Measurements from ENCODE around the gene CUX1.
"Not testable (repeated sequence)": the region's sequence is repeated elsewhere in the genome, so short reads cannot be mapped to it uniquely, and the experiment has no call there.

The CUX1 gene

DNA sequence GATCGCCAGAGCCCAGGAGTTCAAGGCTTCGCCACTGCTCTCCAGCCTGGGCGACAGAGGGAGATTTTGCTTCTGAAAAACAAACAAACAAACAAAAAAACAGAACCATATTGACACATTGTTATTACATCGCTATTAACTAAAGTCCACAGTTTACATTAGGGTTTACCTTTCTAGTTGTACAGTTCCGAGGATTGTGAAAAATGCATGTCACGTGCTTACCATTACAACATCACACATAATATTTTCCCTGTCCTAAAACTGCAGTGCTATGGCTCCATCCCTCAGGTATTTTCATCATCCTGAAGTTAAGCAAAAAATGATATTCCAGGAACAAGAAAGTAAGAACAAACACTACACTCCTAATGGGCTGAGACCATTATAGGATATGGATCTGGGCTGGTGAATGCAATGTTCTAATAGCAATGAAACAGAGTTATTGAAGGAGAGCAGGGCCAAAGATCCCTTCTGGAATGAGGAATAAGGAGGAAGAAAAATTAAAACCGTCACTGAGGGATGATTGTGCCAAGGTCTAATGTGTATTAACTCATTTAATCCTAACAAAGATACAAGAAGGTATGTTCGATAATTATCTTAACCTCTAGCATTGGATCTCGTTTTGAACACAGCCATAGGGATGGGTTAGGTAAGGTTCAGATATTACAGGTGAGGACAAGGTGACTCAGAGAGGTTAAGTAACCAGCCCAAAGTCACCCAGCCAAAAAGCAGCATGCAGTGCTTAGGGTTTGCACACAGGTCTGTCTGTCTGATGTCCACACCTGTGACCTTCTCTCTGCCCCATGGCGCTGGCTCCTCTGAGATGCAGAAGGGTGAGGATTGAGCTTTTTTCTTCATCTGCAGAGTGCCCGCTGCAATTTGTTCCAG, 14.0 kb upstream of the CUX1 start:
- DNase-seq, result no peak

DNA sequence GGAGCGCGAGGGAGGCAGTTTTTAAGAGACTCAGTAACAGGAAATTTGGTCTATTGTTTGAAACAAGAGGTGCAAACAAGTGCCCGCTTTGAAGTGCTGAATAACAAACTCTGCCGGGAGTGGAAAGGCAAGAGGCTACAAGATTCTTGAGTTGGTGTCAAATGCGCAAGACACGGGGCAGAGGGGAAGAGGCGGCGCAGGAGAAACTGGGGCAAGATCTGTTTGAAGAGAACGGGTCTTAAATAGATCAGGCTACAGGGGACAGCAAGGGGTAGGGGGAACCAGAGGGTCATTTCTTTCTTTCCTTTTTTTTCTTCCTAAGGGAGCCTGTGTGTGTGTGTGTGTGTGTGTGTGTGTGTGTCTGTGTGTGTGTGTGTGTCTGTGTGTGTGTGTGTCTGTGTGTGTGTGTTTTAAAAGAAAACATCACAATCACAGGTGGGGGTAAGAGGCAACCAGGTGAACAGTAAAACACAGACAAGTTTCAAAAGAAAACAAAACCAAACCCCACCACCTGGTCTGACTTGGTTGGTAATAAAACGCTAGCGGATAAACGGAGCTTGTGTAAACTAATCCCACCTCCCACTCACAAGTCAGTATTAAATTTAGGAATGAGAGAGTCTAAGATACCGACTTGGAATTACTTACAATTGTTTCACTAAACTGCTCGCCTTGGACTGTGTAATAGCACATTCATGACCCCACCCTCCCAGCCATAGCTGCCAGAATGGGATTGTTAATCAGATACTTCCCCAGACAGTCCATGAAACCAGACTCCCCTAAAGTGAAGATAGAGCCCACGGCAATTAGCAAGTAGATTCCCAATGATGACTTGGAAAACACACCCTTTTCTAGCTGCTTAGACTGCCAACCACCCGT, 13.1 kb upstream of the CUX1 start:
- no peak for DNase-seq

DNA sequence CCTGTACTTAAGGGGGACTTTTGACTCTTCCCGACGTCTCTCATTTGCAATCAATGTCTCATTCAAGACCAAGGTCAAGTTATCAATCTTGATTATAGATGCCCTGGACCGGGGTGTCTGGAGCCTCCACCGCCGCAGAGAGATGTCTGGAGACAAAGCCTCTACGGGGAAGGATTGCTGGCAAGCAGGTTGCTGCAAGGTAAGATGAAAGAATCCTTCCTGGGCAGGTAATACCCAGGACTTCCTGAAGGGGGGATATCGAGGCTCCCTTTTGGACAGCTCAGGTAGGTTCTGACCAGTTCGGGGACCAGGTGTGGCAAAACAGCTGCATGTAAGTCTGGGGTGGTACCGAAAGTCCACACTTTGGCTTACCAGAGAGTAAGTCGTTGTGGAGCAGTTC, 12.5 kb upstream of the CUX1 start:
- no peak for DNase-seq

DNA sequence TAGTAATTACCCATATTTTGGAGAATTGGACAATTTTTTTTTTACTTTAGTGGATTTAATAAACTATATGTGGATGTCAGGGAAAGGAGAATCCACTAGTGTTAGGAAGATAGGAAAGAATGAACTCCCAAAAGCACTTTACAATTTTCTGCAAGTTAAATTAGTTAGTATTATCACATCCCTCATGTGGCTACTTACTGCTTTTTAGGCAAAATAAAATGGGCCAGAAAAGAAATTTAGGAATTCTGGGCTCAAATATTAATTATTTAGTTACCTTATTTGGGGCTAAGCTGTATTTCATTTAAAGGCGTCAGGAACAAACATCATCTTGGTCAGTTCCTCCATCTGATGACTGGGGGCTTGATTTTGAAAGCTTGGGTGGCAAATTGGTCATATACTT, 4.8 kb upstream of the CUX1 start:
- DNase-seq, result no peak

DNA sequence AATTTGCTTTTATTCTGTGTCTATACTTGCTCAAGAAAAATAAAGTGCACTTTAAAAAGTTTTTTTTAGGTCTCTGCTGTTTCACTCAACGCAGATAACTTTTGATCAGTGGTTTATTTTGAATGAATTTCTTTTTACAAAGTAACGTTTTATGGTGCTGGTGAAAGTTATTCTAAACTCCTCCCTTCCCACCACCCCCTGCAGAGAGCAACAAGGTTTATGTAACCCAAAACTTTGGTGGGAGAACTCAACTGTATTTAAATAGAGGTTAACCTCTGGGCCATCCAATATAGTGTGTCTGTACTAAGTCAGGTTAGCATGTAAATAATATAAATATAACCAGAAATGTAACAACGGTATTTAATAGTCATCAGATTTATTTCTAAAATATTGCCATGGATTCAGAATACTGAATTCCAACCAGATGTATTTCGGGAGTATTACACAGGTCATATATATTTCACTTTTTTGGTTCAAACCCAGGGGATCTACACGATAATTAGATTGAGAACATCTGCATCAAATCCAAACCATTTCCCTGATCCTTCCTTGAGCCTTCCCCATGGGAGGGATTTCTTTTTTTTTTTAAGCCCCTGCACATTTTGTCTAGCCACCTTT, 3.9 kb upstream of the CUX1 start:
- no peak for DNase-seq

DNA sequence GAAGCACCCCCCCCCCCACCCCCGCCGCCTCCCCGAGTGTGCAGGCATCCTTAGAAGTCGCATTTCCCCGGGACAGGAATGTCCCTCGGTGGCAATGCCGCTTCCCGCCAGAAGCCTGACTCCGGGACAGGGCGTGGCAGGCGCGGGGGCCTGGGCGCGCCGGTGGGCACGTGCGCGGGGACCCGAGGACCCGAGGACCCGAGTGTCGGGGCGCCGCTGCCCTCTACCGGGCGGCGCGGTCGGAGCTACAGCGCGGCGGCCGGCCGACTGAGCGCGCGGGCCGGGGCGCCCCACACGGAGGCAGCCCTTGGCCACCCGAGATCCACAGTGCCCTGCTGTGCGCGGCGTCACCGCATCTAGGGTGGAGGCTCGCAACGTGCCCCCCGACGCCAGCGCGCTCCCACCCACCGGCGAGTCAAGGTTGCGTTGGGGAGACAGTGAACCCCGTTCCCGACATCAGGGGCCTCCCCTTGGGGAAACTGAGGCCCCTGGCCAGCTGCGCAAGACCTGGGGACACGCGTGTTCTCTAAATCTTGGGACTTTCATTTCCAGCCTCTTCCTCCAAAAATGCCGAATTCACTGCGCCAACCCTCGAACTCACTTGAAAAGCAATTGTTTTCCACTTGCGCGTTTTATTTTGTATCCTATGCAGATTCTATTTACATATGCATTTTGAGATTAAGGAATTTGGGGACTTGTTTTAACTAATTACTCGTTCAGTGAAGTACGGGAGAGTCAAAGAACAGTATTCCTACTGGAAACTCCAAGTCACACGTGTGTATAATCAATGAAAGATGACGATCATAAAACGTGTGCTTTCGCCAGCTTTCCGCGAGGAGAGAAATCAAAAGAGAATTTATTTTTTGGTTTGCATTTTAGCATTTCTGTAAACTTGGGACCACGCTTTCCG, 3.1 kb upstream of the CUX1 start:
- peak; percentile 29 for DNase-seq

DNA sequence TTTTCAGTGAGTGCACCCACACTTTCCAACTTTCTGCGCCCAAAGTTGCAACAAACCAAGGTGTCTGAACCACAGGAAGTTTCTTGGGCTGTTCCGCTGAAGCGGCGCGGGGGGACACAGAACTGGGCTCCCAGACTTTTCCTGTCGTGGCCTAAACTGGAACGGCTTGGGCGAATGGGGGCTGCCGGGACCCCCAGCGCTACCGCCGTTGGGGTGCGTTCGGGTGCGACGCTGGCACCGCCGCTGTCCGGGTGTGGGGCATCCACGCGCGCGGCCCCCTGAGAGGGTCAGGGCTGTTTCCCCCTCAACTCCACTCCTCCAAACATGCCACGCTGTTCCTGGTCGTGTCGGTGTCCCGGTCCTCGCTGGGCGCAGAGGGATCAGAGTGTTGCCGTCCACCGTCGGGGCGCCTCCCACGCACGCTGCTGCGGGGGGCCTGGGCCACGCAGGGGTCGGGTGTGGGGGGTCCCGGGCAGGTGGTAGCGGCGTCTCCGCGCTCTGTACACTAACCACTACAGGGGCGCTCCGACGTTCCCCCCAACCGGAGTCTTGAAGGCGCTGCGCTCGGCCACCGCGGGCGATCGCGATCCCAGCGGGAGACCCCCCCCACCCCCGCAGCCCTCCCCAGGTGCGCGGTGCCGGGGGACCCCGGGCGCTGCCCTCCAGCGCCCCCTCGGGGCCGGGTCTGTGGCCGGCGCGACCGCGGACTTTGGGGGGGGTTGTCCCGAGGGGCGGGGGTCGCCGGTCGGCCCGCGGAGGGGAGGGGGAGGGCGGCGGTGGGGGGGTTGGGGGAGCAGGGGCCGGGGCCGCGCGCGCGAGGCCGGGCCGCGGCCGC, 2.2 kb upstream of the CUX1 start:
- DNase-seq, result peak; percentile 45

DNA sequence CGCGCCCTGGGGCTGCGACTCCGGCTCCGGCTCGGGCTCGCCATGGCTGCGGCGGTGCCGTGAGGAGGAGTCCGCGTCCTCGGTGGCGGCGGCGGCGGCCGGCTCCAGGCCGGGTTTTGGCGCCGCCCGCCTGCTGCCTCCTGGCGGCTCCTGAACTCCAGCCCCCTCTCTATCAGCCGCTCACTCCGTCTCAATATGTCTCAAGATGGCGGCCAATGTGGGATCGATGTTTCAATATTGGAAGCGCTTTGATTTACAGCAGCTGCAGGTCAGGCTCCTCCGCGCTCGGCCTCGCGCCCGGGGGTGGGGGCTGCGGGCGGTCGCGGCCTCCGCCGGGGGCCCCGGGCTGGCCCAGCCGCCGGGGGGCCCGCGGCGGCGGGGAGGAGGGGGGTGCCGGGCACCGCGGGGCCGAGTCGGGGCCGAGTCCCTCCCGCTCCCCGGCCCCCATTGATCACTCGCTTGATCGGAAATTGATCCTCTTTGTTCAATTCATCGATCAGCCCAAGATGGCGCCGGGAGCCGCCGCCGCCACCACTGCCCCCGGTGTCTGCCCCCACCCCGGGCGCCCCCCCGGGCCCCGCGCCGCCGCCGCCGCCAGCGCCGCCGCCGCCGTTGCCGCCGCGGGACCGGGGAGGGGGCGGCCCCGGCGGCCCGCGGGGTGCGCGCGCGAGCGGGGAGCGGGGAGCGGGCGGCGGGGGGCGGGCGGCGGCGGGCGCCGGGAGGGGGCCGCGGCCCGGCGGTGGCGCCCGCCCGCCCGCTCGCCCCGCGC, 1.4 kb upstream of the CUX1 start:
- no peak for DNase-seq

DNA sequence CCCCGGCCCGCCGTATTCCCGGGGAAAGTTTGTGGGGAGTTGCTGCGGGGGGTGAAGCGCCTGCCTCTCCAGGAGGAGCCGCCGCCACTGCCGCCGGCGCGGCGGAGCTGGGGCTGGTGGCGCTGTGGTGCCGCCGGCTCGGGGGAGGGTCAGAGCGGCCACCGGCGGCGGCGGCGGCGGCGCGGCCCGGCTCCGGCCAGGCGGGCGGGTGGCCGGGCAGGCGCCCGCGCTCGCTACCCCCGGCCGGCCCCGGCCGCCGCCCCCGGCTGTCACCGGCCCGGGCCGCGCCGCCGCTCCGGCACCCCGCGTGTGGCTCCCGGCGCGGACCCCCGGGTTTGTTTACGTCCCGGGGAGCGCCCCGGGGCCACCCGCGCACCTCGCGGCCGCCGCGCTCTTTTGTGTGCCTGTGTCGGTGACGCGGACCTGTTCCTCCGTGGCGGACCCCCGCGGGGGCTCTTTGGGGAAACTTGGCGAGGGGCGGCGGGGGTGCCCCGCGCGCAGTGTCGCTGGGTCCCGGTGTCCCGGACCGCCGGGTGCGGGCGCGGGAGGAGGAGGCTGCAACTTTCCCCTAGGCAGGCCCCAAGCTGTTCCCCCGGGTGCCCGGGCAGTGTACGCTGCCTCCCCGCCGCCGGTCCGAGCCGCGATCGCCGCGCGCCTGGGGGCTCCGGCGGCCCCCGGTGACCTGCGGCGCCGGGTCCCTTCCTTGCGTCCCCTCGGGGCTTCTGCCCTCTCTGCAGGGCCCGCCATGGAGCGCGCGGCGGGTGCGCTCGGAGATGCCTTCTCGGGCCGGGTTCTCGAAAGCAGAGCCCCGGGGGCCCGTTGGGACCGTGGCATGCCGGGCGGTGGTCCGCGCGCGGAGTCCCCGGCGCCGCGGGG, 593 bp upstream of the CUX1 start:
- DNase-seq, result no peak

DNA sequence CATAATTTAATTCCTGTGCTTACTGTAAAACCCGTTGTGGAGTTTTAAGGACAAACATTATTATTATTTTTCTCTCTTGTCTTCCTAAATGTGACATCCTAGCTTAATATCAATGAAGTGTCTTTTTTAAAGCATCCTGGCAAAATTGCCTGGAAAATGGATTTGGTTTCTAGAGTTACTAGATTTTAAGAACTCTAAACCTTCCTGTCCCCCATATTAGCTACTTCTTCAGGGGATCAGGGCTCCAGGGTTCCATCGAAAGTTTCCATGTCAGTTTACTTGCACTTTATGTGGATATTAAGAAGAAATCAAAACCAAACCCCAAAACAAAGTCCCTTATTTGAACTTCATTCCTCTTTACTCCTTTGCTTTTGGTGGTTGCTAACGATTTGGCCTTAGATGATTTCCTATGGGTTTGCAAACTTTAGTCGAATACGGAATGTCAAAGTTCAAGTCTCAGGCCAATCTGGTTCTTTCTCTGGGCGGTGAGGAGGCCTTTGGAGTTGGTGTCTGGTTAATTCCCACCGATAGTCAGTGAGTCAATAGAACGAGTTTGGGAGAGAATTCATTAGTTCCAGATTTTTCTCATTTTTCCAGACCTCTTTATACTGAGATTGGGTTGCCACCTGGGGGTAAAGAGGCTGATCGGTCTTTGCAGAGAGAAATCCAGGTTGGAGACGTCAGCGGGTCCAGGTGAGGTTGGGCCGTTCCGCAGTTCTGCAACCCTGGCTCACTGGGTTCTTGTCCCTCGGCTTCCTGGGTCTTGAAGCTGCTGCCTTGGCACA, 1.1 kb downstream of the CUX1 start:
- no peak for DNase-seq

DNA sequence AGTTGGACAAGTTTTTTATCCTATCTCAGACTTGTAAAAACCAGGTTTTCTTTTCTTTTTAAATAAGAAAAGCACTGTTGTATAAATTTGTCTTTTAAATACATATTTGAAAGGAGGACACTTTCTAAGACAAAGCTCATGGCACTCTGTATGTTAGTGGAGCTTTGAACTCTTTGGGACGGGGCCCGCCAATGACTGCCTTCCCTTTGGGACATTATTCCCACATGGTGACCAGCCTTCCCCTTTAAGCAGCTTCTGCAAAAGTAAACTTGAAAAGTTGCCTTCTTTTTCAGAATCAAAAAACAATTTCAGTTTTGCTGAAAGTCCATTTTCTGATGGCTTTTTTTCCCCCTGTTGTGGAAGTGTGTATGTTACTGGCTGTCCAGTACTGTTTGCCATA, 1.8 kb downstream of the CUX1 start:
- no peak for DNase-seq

DNA sequence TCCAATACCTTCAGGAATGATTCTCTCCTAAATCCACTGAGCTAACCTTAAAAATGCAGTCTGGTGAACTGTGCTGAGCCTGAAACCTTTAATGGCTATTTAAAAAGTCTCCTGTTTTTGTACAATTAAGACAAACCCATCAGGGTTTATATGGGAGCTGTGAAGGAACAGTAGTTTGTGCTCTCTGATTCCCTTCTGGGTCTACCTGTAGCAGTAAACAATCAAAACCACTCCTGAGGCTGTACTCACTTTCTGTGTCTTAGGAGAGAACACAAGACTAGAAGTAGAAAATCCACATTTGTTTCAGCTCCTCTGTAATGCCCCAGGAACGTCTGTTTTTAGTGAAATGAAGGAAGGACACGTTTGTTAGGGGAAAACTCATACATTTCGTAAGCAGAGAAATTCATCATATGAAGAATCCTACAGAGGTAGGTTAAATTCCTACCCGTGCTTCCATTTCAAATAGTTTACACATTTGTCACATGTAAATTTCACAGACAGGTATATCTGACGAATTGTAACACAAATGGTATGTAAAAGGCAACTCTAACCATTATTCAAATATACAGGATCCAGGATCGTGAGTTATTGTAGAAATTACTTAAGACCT, 2.6 kb downstream of the CUX1 start:
- DNase-seq, result no peak

DNA sequence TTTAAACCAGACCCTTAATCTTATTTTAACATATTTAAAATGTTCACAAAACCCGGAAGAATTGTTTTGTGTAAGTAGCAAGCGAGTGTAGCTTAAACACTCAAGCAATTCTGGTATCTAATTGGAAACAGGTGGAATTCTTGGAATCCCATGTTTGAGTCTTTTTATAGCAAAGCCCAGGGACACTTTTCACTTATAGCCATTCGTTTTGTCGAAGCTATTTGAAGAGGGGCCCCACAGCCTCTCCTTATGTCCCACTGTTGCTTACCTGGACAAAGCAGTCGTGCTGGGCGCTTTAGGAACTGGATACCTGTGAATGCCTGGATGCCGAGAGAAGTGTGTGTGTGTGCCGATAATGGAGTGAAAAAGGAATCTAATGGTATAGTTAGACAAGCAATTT, 3.3 kb downstream of the CUX1 start:
- DNase-seq, result no peak

DNA sequence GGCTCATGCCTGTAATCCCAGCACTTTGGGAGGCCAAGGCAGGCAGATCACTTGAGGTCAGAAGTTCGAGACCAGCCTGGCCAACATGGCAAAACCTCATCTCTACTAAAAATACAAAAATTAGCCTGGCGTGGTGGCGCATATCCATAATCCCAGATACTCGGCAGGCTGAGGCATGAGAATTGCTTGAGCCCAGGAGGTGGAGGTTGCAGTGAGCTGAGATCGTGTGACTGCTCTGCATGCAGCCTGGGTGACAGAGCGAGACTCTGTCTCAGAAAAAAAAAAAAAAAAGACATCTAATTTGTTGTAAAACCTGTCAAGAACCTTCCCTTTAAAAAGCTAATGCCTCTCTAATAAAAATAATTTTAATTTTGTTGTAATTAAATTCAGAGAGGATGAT, 5.2 kb downstream of the CUX1 start:
- DNase-seq, result not testable (repeated sequence)

DNA sequence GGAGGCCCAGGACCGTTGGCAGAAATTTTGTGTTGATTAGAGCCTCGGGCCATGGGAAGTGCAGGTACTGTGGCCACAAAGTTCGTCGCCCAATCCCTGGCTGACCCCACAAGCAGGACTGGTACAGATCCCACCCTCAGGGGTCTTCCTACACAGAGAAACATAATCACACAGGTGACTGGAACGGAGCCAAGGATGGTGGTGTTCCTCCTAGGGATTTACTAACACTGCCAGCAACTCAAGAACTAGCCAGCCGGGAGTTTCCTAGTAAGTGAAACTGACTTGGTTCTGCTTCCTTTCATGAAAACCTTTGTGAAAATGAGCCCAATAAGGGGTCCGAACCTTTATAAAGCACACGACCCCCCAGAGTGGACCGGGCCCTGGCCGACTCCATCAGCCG, 5.7 kb downstream of the CUX1 start:
- no peak for DNase-seq

DNA sequence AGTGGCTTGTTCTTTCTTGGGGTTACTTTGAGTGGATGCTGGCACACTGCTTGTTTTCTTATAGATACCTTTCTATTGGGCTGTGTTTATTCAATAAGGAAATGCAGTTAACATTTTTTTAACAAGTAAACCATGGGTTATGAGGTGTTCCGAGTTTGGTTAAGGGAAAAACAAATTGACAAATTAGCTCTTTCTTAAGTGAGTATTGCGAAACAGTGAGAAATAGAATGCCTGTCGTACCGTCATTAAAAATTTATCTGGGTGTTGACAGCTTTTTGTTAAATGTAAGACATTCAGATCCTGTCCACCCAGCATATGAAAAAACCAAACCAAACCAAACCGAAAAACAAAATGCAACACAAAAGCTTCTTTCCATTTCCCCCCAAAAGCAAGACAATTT, 6.2 kb downstream of the CUX1 start:
- no peak for DNase-seq

DNA sequence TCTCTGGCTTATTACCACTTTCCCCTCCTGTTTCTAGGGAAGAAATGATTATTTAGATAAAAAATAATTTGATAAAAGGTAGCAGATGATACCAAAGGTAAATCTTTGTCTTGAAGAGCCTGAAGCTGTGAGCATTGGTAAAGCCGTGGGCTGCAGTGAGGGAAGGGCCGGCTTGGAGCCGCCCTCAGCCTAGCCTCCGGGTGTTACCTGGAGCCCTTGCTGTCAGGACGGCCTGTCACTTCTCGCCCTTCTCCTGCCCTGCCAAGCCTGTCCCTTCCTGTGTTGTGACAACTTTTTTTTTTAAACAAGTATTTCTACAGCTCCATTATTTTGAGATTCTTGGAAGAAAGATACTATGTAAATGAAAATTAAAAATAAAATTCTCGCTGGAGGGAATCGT, 7.0 kb downstream of the CUX1 start:
- DNase-seq, result no peak

DNA sequence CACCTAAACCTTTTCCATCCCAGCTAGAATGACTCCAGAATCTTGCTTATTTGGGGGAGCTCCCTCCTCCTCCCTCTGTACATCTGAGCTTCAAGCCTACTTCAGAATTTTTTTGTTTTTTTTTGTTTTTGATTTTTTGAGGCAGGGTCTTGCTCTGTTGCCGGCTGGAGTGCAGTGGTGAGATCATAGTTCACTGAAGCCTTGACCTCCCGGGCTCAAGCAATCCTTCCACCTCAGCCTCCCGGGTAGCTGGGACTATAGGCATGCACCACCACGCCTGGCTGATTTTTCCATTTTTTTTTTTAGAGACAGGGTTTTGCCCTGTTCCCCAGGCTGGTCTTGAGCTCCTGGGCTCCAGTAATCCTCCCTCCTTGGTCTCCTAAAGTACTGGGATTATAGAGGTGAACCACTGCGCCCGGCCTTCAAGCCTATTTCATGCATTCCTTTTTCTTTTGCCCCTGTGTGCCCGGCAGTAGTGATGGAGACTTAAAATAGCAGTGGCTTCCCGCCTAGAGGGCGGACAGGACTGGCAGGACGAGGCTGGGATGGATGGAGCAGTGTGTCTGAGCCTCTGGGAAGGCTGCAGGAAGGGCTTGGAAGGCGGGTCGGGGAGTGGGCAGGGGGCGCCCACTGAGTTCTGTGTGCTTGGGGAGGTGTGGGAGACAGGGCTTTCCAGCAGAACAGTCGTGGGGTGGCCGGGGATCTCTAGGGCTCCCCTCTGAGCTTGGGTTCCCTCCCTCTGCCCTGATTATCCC, 8.8 kb downstream of the CUX1 start:
- DNase-seq, result no peak
